GM19455 (cell line): ENCODE measurements around the gene KLHL10.
"Not testable (repeated sequence)": the region's sequence is repeated elsewhere in the genome, so short reads cannot be mapped to it uniquely, and the experiment has no call there.

ENCODE experiments used
- ATAC-seq: cut with Tn5 transposase; IDR thresholded peaks from one replicate; pipeline ENCODE4 v1.9.1; 2021; ENCODE audit not compliant: unreplicated experiment

The KLHL10 gene

DNA sequence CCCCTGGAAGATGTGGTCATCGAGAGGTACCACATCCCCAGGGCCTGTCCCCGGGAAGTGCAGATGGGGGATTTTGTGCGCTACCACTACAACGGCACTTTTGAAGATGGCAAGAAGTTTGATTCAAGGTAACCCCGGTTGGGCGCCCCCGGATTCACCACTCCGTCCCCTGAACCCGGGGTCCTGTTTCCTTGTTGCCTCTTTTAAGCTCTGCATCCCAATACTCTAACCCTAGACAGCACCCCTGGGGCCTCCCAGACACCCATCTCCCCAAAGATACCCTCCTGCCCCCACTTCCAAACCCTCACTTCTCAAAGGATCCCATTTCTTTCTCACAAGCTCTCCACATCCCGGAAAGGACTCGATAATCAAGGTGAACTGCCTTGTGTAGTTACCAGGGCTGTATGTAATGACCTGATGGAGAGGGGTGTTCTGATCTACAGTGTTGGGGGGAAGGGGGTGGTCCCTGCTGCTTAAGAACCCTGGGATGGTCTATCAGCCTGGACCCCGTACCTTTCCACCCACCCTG lies 24.4 kb upstream of the KLHL10 start:
- ATAC-seq: no peak

- no peak for ATAC-seq
Observed at GRCh38 chr17:41813699-41814124, 23.9 kb upstream of the KLHL10 start.

- no peak for ATAC-seq
Observed at GRCh38 chr17:41814195-41814594, 23.4 kb upstream of the KLHL10 start.

DNA sequence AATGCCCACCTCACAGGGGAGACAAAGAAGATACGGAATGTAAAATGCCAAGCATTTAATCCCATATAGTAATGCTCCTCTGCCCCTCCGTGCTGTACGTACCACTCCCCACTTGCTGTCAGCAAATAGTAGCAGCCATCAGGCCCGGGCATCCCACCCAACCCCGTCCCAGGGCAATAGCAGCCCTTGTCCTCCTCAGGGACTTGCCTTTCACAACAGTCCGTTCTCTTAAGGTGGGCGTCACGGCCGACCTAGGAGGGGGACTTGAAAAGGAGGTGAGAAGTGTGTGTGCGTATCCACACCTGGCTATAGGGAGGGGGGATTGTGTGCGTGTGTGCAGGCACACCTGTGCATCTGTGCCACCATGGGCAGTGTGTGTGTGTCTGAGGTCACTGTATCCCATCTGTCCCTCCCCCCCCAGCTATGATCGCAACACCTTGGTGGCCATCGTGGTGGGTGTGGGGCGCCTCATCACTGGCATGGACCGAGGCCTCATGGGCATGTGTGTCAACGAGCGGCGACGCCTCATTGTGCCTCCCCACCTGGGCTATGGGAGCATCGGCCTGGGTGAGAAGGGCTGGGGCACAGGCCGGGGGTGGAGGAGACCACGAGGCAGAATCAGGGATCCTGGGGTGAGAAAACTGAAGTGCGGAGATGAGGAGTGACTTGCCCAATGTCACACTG lies 20.8 kb upstream of the KLHL10 start:
- ATAC-seq: no peak

DNA sequence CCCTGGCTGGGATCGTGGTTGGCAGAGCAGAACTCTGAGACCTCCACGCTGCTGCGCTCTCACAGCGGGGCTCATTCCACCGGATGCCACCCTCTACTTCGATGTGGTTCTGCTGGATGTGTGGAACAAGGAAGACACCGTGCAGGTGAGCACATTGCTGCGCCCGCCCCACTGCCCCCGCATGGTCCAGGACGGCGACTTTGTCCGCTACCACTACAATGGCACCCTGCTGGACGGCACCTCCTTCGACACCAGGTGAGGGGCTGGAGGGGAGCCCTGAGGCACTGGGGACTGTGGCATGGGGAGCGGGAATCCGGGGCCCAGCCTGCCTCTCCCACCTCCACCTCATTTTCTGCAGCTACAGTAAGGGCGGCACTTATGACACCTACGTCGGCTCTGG lies 19.6 kb upstream of the KLHL10 start:
- no peak for ATAC-seq

- no peak for ATAC-seq
Observed at GRCh38 chr17:41821776-41822175, 15.8 kb upstream of the KLHL10 start.

DNA sequence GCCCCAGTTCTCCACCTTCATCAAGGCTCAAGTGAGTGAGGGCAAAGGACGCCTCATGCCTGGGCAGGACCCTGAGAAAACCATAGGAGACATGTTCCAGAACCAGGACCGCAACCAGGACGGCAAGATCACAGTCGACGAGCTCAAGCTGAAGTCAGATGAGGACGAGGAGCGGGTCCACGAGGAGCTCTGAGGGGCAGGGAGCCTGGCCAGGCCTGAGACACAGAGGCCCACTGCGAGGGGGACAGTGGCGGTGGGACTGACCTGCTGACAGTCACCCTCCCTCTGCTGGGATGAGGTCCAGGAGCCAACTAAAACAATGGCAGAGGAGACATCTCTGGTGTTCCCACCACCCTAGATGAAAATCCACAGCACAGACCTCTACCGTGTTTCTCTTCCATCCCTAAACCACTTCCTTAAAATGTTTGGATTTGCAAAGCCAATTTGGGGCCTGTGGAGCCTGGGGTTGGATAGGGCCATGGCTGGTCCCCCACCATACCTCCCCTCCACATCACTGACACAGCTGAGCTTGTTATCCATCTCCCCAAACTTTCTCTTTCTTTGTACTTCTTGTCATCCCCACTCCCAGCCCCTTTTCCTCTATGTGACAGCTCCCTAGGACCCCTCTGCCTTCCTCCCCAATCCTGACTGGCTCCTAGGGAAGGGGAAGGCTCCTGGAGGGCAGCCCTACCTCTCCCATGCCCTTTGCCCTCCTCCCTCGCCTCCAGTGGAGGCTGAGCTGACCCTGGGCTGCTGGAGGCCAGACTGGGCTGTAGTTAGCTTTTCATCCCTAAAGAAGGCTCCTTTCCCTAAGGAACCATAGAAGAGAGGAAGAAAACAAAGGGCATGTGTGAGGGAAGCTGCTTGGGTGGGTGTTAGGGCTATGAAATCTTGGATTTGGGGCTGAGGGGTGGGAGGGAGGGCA lies 15.1 kb upstream of the KLHL10 start:
- ATAC-seq: no peak

DNA sequence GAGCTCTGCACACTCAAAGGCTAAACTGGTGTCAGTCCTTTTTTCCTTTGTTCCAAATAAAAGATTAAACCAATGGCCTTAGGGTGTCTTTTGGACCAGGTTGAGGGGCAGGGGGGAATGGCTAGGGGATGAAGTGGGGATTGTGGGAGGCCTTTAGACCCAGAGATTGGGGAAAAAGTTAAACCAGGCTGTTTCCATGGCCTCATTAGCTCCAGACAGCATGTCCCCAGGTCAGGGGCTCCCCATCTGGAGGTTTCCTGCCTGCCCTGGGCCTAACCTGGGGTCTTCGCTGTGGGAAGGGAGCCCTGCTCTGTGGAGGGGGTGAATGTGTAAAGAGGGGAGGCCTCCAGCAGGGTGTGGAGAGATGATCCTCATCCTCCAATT lies 14.5 kb upstream of the KLHL10 start:
- ATAC-seq: no peak

DNA sequence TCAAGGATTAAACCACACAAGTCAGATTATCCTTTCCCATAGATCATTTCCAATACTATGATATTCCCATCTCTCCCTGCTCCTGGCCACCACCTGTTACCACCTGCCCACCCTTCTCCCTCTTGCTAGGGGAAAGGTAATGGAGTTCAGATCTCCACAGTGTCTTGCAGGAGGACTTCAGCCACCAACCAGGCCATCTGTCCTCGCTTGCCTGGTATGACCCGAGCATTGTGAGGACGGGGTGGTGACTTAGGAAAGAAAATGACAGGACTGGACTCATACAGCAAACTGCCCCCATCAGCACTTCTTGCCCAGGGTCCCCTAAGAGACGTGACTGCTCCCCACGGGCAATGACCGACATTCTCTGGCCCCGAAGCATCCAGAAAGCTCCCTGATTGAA lies 14.0 kb upstream of the KLHL10 start:
- no peak for ATAC-seq

DNA sequence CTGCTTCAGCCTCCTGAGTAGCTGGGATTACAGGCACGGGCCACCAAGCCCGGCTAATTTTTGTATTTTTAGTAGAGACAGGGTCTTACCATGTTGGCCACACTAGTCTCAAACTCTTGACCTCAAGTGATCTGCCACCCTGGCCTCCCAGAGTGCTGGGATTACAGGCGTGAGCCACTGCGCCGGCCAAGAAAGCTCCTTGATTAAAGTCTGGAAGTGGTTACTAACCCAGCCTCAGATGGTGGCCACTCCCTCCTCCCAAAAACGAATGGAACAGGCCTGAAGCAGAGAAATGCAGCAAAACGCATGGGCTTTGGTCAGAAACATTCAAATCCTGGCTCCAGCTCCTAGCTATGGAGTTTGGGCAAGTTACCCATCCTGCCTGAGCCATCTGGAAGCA lies 13.5 kb upstream of the KLHL10 start:
- no peak for ATAC-seq

DNA sequence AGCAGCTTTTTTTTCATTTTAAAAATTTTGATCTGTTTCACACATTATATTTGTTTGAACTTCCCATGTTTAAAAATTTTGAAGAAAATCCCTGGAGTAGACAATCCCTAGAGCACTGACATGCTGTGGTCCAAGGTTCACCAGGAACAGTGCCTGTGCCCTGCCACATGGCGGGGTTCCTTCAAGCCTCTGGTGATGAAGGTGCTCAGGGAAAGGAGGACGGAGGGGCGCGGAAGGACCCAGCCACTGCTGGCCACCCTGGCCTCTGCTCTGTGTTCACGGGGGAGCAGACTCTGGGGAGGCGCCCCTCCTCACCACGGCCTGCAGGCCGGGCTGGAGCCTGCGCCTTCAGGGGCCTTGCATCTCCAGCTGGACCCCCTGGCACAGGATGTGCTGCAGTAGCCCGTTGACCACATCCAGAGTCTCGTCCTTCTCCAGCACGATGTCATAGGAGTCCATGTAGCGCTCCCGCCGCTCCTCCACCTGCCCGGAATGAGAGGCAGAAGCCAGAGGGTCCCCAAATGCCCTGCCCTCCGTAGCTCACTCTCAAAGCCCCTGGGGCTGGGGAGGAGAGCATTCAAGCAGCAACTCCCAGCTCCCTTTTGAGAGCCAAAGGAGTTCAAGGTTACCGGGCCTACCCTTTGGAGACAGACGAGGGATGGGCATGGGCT lies 12.3 kb upstream of the KLHL10 start:
- ATAC-seq: no peak

DNA sequence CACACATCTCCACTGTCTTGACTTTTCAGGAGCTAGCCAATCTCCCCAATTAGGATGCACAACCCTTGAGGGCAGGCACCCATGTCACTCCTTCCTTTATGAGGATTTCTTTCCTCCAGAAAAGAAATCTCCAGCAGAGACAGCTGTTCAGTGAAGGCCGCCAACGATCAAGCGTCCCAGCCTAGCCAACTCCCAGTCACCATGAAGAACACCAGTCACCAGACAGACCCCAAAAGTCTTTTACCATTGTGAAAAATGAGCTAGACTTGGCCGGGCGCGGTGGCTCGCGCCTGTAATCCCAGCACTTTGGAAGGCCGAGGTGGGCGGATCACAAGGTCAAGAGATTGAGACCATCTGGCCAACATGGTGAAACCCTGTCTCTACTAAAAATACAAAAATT lies 7.7 kb upstream of the KLHL10 start:
- not testable (repeated sequence) for ATAC-seq

DNA sequence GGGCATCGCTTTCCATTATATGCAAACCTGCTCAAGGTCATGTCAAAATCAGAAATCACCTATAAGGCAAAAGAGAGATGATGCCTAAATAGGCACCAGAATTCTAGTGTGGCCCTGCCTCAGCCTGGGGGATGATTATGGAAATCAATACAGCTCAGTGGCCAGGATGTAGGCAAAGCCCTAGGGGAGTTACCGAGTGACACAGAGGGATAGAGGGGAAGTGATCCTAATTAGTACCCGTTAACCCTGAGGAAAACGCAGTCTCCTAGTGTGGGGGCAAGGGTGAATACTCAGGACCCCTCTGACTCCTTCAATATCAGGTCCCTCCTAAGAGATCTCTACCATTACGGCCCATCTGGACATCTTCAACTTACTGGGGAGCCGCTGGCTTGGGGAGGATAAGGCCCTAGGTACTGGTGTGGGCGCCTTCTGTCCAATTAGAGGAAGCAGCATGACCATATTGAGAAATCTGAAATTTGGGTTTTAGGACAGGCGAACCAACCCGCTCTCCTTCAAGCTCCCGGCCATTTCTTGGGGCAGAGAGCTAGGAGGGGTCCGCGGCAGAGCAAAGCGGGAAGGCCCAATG lies 2.3 kb upstream of the KLHL10 start:
- ATAC-seq: no peak

DNA sequence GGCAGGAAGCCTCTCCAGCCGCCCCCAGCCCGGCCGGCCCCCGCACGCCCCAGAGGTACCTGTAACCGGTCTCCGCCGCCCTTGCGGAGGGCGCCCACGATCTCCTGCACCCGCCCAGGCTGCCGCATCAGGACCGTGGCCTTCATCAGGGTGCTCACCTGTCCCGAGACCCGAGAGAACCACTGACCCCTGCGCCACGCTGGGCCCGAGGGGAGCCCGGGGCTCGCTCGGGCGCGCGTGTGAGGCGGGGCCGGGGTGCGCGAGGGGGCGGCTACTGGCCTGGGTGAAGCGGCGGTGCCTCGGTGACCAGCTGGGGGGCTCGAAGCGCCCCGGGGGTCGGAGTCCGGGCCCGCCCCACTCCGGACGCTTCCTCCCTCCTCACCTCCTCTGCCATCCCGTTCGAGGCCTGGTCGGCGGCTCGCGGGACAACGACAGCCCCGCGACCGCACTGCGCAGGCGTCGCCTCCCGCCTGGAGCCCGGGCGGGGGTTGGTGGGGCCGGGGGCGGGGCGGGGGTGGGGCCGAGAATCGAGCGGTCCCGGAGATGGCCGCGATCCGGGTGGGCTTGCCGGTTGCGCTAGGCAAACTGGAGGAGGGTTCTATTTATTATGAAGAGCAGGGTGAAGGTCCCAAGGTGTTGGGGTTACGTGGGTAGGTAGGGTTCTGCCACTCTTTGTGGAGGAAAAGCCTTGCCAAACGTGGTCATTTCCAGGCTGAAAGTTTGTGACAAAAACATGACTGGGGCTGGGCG lies 1.6 kb upstream of the KLHL10 start, which contains the start of gene NT5C3B:
Gene NT5C3B (minus strand): TSS at position 433 of the 750 bp plus-strand sequence. CDS start 39 bp downstream, at position 394.
- ATAC-seq: peak; percentile 71

DNA sequence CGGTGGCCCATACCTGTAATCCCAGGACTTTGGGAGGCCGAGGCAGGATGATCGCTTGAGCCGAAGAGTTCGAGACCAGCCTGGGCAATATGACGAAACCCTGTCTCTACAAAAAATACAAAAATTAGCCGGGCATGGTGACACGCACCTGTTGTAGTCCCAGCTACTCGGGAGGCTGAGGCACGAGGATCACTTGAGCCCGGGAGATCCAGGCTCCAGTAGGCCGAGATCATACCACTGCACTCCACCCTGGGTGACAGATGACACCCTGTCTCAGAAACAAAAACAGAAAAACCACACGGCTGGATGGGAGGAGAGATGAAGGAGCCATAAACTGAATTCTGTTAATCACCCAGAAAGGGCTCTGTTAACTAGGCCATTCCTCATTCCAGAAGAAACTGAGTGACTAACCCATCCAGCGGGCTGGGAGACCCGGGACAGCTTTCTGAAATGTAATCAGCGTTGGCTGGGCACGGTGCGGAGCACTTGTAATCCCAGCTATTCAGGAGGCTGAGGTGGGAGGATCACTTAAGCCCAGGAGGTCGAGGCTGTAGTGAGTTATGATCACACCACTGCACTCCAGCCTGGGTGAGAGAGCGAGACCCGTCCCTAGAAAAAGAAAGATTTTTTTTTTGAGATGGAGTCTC lies 952 bp upstream of the KLHL10 start:
- ATAC-seq: no peak

- ATAC-seq: not testable (repeated sequence)
Observed at GRCh38 chr17:41839448-41839847, 1.8 kb downstream of the KLHL10 start.

GRCh38 chr17:41840781-41841180 lies 3.2 kb downstream of the KLHL10 start:
- ATAC-seq: not testable (repeated sequence)

- ATAC-seq: no peak
Observed at GRCh38 chr17:41844971-41845370, 7.3 kb downstream of the KLHL10 start.

DNA sequence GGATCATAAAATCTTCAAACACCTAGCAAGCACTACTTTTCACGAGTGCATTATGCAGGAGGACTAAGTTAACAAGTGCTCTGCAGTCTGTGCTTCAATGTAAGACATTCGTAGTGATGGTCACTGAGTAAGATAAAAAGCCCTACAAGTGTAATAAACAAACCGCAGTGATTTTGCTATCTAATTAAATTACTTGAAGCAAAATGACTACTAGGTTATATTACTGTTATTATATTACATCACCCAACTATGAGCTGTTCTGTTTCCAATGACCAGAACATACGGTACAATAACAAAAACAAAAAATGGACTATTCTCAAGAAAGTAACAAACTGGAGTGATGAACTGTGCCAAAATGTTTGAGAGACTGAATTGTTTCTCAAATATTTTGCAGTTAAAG lies 11.2 kb downstream of the KLHL10 start:
- ATAC-seq: no peak
